ENCODE data around the gene FILIP1L.

- TF ChIP-seq, protein P1, sequence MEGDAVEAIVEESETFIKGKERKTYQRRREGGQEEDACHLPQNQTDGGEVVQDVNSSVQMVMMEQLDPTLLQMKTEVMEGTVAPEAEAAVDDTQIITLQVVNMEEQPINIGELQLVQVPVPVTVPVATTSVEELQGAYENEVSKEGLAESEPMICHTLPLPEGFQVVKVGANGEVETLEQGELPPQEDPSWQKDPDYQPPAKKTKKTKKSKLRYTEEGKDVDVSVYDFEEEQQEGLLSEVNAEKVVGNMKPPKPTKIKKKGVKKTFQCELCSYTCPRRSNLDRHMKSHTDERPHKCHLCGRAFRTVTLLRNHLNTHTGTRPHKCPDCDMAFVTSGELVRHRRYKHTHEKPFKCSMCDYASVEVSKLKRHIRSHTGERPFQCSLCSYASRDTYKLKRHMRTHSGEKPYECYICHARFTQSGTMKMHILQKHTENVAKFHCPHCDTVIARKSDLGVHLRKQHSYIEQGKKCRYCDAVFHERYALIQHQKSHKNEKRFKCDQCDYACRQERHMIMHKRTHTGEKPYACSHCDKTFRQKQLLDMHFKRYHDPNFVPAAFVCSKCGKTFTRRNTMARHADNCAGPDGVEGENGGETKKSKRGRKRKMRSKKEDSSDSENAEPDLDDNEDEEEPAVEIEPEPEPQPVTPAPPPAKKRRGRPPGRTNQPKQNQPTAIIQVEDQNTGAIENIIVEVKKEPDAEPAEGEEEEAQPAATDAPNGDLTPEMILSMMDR (IDR thresholded peaks at IDR 0.05) = no peak
- TF ChIP-seq POLR2AphosphoS5 (IDR thresholded peaks at IDR 0.05; ENCODE audit: insufficient read depth in 1 of 2, low read depth in 1 of 2) = no peak
Measured at GRCh38 chr3:100043271-100043670, 71.0 kb downstream of the FILIP1L start.

Data from vagina (tissue), 2 donors.